H9 (cell line): Measurements from ENCODE around the gene KIAA2012. TPM values are rescaled to one million over a fixed set of nuclear protein-coding genes. Genes with fewer than 3 reads are reported as not detected.

Experiments
- DNase-seq: peaks from one replicate; pipeline ENCODE4 v3.0.0-alpha.2; 2017
- H2AFZ ChIP-seq: one replicate; pipeline ENCODE4 v1.6.1; 2013; ENCODE audit warnings: mild to moderate bottlenecking, low read length, control low read depth, moderate library complexity
- H2AK5ac ChIP-seq: 2 replicates; pipeline ENCODE4 v1.6.1; 2013; ENCODE audit warnings: low read length, control low read depth, mixed read lengths; ENCODE audit not compliant: insufficient read length
- H2BK120ac ChIP-seq: one replicate; pipeline ENCODE4 v1.6.1; 2013; ENCODE audit warnings: low read depth, mild to moderate bottlenecking, low read length, control low read depth, inconsistent platforms; ENCODE audit not compliant: poor library complexity, severe bottlenecking
- H2BK12ac ChIP-seq: 2 replicates; pipeline ENCODE4 v1.6.1; 2013; ENCODE audit warnings: low read length, control low read depth, mixed read lengths, low read depth; ENCODE audit not compliant: insufficient read length
- H2BK15ac ChIP-seq: 2 replicates; pipeline ENCODE4 v1.6.1; 2013; ENCODE audit warnings: low read depth, low read length, control low read depth
- H2BK20ac ChIP-seq: one replicate; pipeline ENCODE4 v1.6.1; 2013; ENCODE audit warnings: low read depth, mild to moderate bottlenecking, low read length, control low read depth, inconsistent platforms; ENCODE audit not compliant: poor library complexity, severe bottlenecking
- H2BK5ac ChIP-seq: 2 replicates; pipeline ENCODE4 v1.6.1; 2013; ENCODE audit warnings: low read length, control low read depth, mixed read lengths; ENCODE audit not compliant: insufficient read length
- H3K14ac ChIP-seq: 2 replicates; pipeline ENCODE4 v1.6.1; 2013; ENCODE audit warnings: low read length, control low read depth; ENCODE audit not compliant: insufficient read depth
- H3K18ac ChIP-seq: 2 replicates; pipeline ENCODE4 v1.6.1; 2013; ENCODE audit warnings: low read depth, mild to moderate bottlenecking, mixed read lengths, low read length, control low read depth; ENCODE audit not compliant: insufficient read length
- H3K23ac ChIP-seq: 2 replicates; pipeline ENCODE4 v1.6.1; 2013; ENCODE audit warnings: low read length, control low read depth, mixed read lengths, low read depth; ENCODE audit not compliant: insufficient read length
- H3K23me2 ChIP-seq: 2 replicates; pipeline ENCODE4 v1.6.1; 2013; ENCODE audit warnings: low read depth, mild to moderate bottlenecking, mixed read lengths, low read length, control low read depth; ENCODE audit not compliant: insufficient read length, poor library complexity, severe bottlenecking
- H3K27ac ChIP-seq: 2 replicates; pipeline ENCODE4 v1.5.1; 2013; ENCODE audit warnings: low read length, control low read depth, mixed read lengths, low read depth; ENCODE audit not compliant: insufficient read length
- H3K27me3 ChIP-seq: 2 replicates; pipeline ENCODE4 v1.6.1; 2013; ENCODE audit warnings: low read length, control low read depth, inconsistent platforms; ENCODE audit not compliant: insufficient read depth
- H3K4ac ChIP-seq: 2 replicates; pipeline ENCODE4 v1.6.1; 2013; ENCODE audit warnings: low read depth, mild to moderate bottlenecking, control low read depth, inconsistent platforms, low read length, moderate library complexity
- H3K4me1 ChIP-seq: 2 replicates; pipeline ENCODE4 v1.6.1; 2013; ENCODE audit warnings: low read length, control low read depth, inconsistent platforms; ENCODE audit not compliant: insufficient read depth
- H3K4me2 ChIP-seq: 2 replicates; pipeline ENCODE4 v1.6.1; 2013; ENCODE audit warnings: low read length, control low read depth, mixed read lengths; ENCODE audit not compliant: insufficient read length, insufficient read depth
- H3K56ac ChIP-seq: 2 replicates; pipeline ENCODE4 v1.6.1; 2013; ENCODE audit warnings: low read depth, mild to moderate bottlenecking, mixed read lengths, low read length, control low read depth; ENCODE audit not compliant: insufficient read length
- H3K79me1 ChIP-seq: 2 replicates; pipeline ENCODE4 v1.6.1; 2013; ENCODE audit warnings: low read depth, mild to moderate bottlenecking, moderate library complexity, low read length, control low read depth, inconsistent platforms; ENCODE audit not compliant: insufficient read depth, poor library complexity, severe bottlenecking
- H3K79me2 ChIP-seq: 2 replicates; pipeline ENCODE4 v1.6.1; 2013; ENCODE audit warnings: low read length, control low read depth, inconsistent platforms; ENCODE audit not compliant: insufficient read depth
- H3K9ac ChIP-seq: 2 replicates; pipeline ENCODE4 v1.6.1; 2013; ENCODE audit warnings: low read length, control low read depth, mixed read lengths; ENCODE audit not compliant: insufficient read length; ENCODE audit errors: extremely low read depth
- H3K9me3 ChIP-seq: one replicate; pipeline ENCODE4 v1.6.1; 2013; ENCODE audit warnings: low read depth, low read length, inconsistent platforms; ENCODE audit not compliant: control insufficient read depth
- H3T11ph ChIP-seq: one replicate; pipeline ENCODE4 v1.6.1; 2013; ENCODE audit warnings: mild to moderate bottlenecking, low read length, control low read depth, inconsistent platforms
- H4K20me1 ChIP-seq: one replicate; pipeline ENCODE4 v1.6.1; 2013; ENCODE audit not compliant: control insufficient read depth, insufficient read length, insufficient read depth
- H4K5ac ChIP-seq: 2 replicates; pipeline ENCODE4 v1.6.1; 2013; ENCODE audit warnings: low read depth, mild to moderate bottlenecking, mixed read lengths, low read length, control low read depth; ENCODE audit not compliant: insufficient read length
- H4K8ac ChIP-seq: replicated peaks from 2 replicates; pipeline ENCODE4 v1.6.1; 2013; ENCODE audit warnings: low read length, control low read depth, mixed read lengths, low read depth; ENCODE audit not compliant: insufficient read length
- H4K91ac ChIP-seq: 2 replicates; pipeline ENCODE4 v1.6.1; 2013; ENCODE audit warnings: low read depth, mild to moderate bottlenecking, moderate library complexity, mixed read lengths, low read length, control low read depth; ENCODE audit not compliant: insufficient read length
- H3K27ac Mint-ChIP-seq, 3 experiments: 2 replicates in 2 of 3; 3 replicates in 1 of 3; pipeline ENCODE4 v1.8.0; 2020 to 2021; ENCODE audit warnings: mixed read lengths in 3 of 3, mild to moderate bottlenecking in 1 of 3, moderate library complexity in 1 of 3
- H3K27me3 Mint-ChIP-seq: 2 replicates; pipeline ENCODE4 v1.8.0; 2021; ENCODE audit warnings: low read depth, mild to moderate bottlenecking, moderate library complexity, mixed read lengths
- H3K36me3 Mint-ChIP-seq, 3 experiments: 2 replicates in 2 of 3; 3 replicates in 1 of 3; pipeline ENCODE4 v1.8.0; 2020 to 2021; ENCODE audit warnings: low read depth in 3 of 3, mixed read lengths in 3 of 3; ENCODE audit not compliant: insufficient read depth in 1 of 3
- H3K4me1 Mint-ChIP-seq, 2 experiments: 2 replicates each; pipeline ENCODE4 v1.8.0; 2020; ENCODE audit warnings: mixed read lengths in 2 of 2
- H3K4me3 Mint-ChIP-seq, 2 experiments: 2 replicates in 1 of 2; 3 replicates in 1 of 2; pipeline ENCODE4 v1.8.0; 2020 to 2021; ENCODE audit warnings: mild to moderate bottlenecking in 2 of 2, mixed read lengths in 2 of 2, moderate library complexity in 1 of 2
- H3K9me3 Mint-ChIP-seq, 2 experiments: 2 replicates in 1 of 2; 3 replicates in 1 of 2; pipeline ENCODE4 v1.8.0; 2020; ENCODE audit warnings: mild to moderate bottlenecking in 2 of 2, mixed read lengths in 2 of 2, moderate library complexity in 1 of 2
- WGBS: extraction: QIAGEN DNeasy Blood & Tissue Kit; methylation state at CpG from one replicate; pipeline ENCODE4 v1.1.7; 2013; ENCODE audit warnings: missing lambda C conversion rate, low lambda C conversion rate, mixed read lengths; ENCODE audit not compliant: insufficient read length; ENCODE audit errors: extremely low coverage; 5-methylcytosine and 5-hydroxymethylcytosine counted together
- total RNA-seq: library from RNA; stranded (reverse); gene quantifications from 2 replicates; pipeline ENCODE4 v1.2.1, GENCODE V29; 2021
- TF ChIP-seq, protein P1 (sequence below): fragments of 200-600 bp; sonication (generic); conservative IDR thresholded peaks from 3 replicates; pipeline ENCODE4 v1.8.0; 2021; ENCODE audit warnings: antibody characterized with exemption, mild to moderate bottlenecking

KIAA2012 gene
- total RNA-seq, 1 experiment from 2014 or later: not detected

DNA sequence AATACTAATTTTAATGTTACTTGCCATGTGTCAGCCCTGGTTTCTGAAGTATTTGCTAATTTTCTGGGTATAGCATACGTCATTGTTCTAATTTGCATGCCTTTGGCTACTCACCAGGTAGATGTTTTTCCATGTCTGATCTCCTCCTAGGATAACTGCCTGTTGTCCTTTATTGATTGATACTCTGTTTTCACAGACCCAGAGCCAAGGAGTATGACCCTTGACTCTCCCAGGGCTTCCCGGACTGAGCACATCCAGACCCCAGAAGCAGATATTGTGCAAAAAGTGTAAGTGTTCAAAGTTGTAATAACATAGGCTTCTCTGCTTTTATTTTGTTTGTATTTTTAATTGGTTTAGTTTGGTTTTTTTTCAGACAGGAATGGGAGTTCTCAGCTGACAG, 111.5 kb downstream of the KIAA2012 start:
- DNase-seq: no peak
- H3K79me2 ChIP-seq: no peaks in the 10 kb centered on the region
- H4K8ac ChIP-seq: no peak overlapping the region
- H3K14ac ChIP-seq: no peak overlapping the region
- H3K27me3 ChIP-seq: no peaks in the 10 kb centered on the region
- no peak overlapping the region for H2BK5ac ChIP-seq
- H3K27me3 Mint-ChIP-seq: no peaks in the 10 kb centered on the region
- no peak overlapping the region for H3K9ac ChIP-seq
- H3K79me1 ChIP-seq: no peaks in the 10 kb centered on the region
- H2BK12ac ChIP-seq: no peak overlapping the region
- H3K4me3 Mint-ChIP-seq: no peak overlapping the region
- no peak overlapping the region for H3K56ac ChIP-seq
- TF ChIP-seq, protein P1, sequence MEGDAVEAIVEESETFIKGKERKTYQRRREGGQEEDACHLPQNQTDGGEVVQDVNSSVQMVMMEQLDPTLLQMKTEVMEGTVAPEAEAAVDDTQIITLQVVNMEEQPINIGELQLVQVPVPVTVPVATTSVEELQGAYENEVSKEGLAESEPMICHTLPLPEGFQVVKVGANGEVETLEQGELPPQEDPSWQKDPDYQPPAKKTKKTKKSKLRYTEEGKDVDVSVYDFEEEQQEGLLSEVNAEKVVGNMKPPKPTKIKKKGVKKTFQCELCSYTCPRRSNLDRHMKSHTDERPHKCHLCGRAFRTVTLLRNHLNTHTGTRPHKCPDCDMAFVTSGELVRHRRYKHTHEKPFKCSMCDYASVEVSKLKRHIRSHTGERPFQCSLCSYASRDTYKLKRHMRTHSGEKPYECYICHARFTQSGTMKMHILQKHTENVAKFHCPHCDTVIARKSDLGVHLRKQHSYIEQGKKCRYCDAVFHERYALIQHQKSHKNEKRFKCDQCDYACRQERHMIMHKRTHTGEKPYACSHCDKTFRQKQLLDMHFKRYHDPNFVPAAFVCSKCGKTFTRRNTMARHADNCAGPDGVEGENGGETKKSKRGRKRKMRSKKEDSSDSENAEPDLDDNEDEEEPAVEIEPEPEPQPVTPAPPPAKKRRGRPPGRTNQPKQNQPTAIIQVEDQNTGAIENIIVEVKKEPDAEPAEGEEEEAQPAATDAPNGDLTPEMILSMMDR: no peak
- H3K18ac ChIP-seq: no peak overlapping the region
- H3K23me2 ChIP-seq: no peaks in the 10 kb centered on the region
- H4K91ac ChIP-seq: no peak overlapping the region
- no peak overlapping the region for H2BK15ac ChIP-seq
- no peaks in the 10 kb centered on the region for H3K9me3 ChIP-seq
- no peak overlapping the region for H3T11ph ChIP-seq
- no peaks in the 10 kb centered on the region for H3K9me3 Mint-ChIP-seq
- H2BK120ac ChIP-seq: no peak overlapping the region
- H2BK20ac ChIP-seq: no peak overlapping the region
- no peak overlapping the region for H3K4me2 ChIP-seq
- no peak overlapping the region for H2AK5ac ChIP-seq
- H3K23ac ChIP-seq: no peak overlapping the region
- H3K4me1 Mint-ChIP-seq: 0 out of 4 replicates have a peak, but pooled peaks cover 0 to 3% of the 10 kb centered on the region in 2 experiments
- H3K27ac ChIP-seq: no peak overlapping the region
- H3K36me3 Mint-ChIP-seq: no peaks in the 10 kb centered on the region
- WGBS: no CpG with 5 or more reads among the region's 2 CpGs
- no peaks in the 10 kb centered on the region for H4K20me1 ChIP-seq
- H3K4me1 ChIP-seq: no peaks in the 10 kb centered on the region
- H3K4ac ChIP-seq: no peak overlapping the region
- no peak overlapping the region for H2AFZ ChIP-seq
- no peak overlapping the region for H3K27ac Mint-ChIP-seq
- H4K5ac ChIP-seq: no peak overlapping the region
